Measurements from ENCODE around the gene PHF24. TPM values are rescaled to one million over a fixed set of nuclear protein-coding genes. Genes with fewer than 3 reads are reported as not detected.
A peak's percentile ranks its signal among the peaks of the same experiment; 100 is the strongest.

The PHF24 gene
- total RNA-seq, 1 donor from 2014 or later = 0.58 TPM

GRCh38 chr9:34989003-34989945, 31.2 kb downstream of the PHF24 start, which contains the start of gene DNAJB5:
Gene DNAJB5, plus strand, starts transcription at chr9:34989745. Its CDS starts 886 bp downstream, at chr9:34990631.
- no peak for TF ChIP-seq CTCF (IDR thresholded peaks at IDR 0.05; ENCODE audit: insufficient read depth, low read length, poor library complexity, severe bottlenecking)
- Histone ChIP-seq H3K36me3 (ENCODE audit: control insufficient read depth, insufficient read depth, low read length) (no peaks in the 10 kb centered on the region), H3K4me3 (ENCODE audit: low read depth, low read length) (peak within 1 kb of the TSS; percentile 81), H3K27me3 (ENCODE audit: control insufficient read depth, insufficient read depth, low read length) (no peaks in the 10 kb centered on the region)
- DNase-seq (ENCODE audit: low read depth) = peak; percentile 99

- no peak for TF ChIP-seq CTCF (IDR thresholded peaks at IDR 0.05; ENCODE audit: insufficient read depth, low read length, poor library complexity, severe bottlenecking)
- H3K36me3 ChIP-seq (ENCODE audit: control insufficient read depth, insufficient read depth, low read length) = no peaks in the 10 kb centered on the region
- no peaks in the 10 kb centered on the region for H3K27me3 ChIP-seq (ENCODE audit: control insufficient read depth, insufficient read depth, low read length)
- peak overlapping the region; percentile 81 for H3K4me3 ChIP-seq (ENCODE audit: low read depth, low read length)
- DNase-seq (ENCODE audit: low read depth) = no peak
Observed at GRCh38 chr9:34989946-34990635, 32.0 kb downstream of the PHF24 start.

GRCh38 chr9:34990908-34991606, 33.0 kb downstream of the PHF24 start:
- DNase-seq (ENCODE audit: low read depth) = no peak
- H3K27me3 ChIP-seq (ENCODE audit: control insufficient read depth, insufficient read depth, low read length) = no peaks in the 10 kb centered on the region
- no peak overlapping the region for H3K4me3 ChIP-seq (ENCODE audit: low read depth, low read length)

GRCh38 chr9:34991607-34992375, 33.7 kb downstream of the PHF24 start:
- peak; percentile 39 for TF ChIP-seq CTCF (IDR thresholded peaks at IDR 0.05; ENCODE audit: insufficient read depth, low read length, poor library complexity, severe bottlenecking)
- Histone ChIP-seq H3K4me3 (ENCODE audit: low read depth, low read length) (no peak overlapping the region), H3K36me3 (ENCODE audit: control insufficient read depth, insufficient read depth, low read length) (peaks cover 3% of the 10 kb centered on the region), H3K27me3 (ENCODE audit: control insufficient read depth, insufficient read depth, low read length) (no peaks in the 10 kb centered on the region)
- no peak for DNase-seq (ENCODE audit: low read depth)

More at GRCh38 chr9:34990908-34991606, 33.0 kb downstream of the PHF24 start:
- TF ChIP-seq CTCF (IDR thresholded peaks at IDR 0.05; ENCODE audit: insufficient read depth, low read length, poor library complexity, severe bottlenecking) = no peak
- no peaks in the 10 kb centered on the region for H3K36me3 ChIP-seq (ENCODE audit: control insufficient read depth, insufficient read depth, low read length)

- H3K36me3 ChIP-seq (ENCODE audit: control insufficient read depth, insufficient read depth, low read length) = peaks cover 4% of the 10 kb centered on the region
- H3K27me3 ChIP-seq (ENCODE audit: control insufficient read depth, insufficient read depth, low read length) = no peaks in the 10 kb centered on the region
- no peak overlapping the region for H3K4me3 ChIP-seq (ENCODE audit: low read depth, low read length)
- DNase-seq (ENCODE audit: low read depth) = peak; percentile 77
- no peak for TF ChIP-seq CTCF (IDR thresholded peaks at IDR 0.05; ENCODE audit: insufficient read depth, low read length, poor library complexity, severe bottlenecking)
Observed at GRCh38 chr9:34992376-34992951, 34.4 kb downstream of the PHF24 start.
